ENCODE measurements around the gene ARHGAP15. TPM values are rescaled to one million over a fixed set of nuclear protein-coding genes. Genes with fewer than 3 reads are reported as not detected.

Gene ARHGAP15
- total RNA-seq, 1 experiment from 2014 or later, result not detected

DNA sequence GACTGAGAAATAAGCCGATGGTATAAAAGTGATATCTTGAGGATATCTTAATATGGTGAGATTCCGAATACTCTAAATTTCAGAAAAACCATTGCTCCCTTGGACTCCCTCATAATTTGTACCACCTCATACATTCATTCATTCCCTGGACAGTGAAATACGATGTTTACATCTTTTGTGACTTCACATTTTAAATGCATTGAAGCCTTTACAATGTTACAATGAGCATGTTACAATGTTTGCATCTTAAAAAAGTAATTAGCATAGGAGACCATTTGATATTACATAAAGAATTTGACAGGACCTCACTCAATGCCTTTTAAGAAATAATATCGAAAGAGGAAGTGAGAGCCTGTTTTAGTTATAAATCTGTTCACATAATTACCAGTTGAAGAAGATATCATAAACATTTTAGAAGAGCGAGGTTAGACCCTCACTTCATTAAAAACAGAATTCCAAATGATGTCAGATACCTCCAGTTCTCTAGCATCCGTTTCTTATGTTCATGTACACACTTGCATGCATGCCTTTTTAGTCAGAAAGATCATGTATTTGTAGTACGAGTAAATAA is 372.0 kb downstream of the ARHGAP15 start:
- Histone ChIP-seq H3K36me3 (ENCODE audit: low read depth) (no peaks in the 10 kb centered on the region), H3K9me2 (ENCODE audit: insufficient read depth) (no peaks in the 10 kb centered on the region), H3K79me2 (ENCODE audit: low read depth) (no peaks in the 10 kb centered on the region), H2AFZ (no peak overlapping the region; the same call in 1 of the 2 replicates), H3K4me2 (no peak overlapping the region), H4K20me1 (ENCODE audit: insufficient read depth) (no peaks in the 10 kb centered on the region), H3K9me3 (ENCODE audit: insufficient read depth, low read depth) (no peaks in the 10 kb centered on the region), H3K4me1 (replicated peaks; ENCODE audit: insufficient read depth) (no peaks in the 10 kb centered on the region), H3F3A (ENCODE audit: insufficient read depth, low read depth) (no peaks in the 10 kb centered on the region), H3K4me3 (no peak overlapping the region), H3K27ac (no peak overlapping the region), H3K27me3 (ENCODE audit: insufficient read depth, low read depth) (no peaks in the 10 kb centered on the region)
- intact Hi-C loops (cut with micrococcal nuclease; ENCODE audit: unreplicated experiment), result no loop called here
- CTCF ChIA-PET, result no interaction called here
- POLR2A ChIA-PET (ENCODE audit: unreplicated experiment), result no interaction called here
- no TSS peak for BruUV-seq (replicated peaks)
- TF ChIP-seq, protein P1, sequence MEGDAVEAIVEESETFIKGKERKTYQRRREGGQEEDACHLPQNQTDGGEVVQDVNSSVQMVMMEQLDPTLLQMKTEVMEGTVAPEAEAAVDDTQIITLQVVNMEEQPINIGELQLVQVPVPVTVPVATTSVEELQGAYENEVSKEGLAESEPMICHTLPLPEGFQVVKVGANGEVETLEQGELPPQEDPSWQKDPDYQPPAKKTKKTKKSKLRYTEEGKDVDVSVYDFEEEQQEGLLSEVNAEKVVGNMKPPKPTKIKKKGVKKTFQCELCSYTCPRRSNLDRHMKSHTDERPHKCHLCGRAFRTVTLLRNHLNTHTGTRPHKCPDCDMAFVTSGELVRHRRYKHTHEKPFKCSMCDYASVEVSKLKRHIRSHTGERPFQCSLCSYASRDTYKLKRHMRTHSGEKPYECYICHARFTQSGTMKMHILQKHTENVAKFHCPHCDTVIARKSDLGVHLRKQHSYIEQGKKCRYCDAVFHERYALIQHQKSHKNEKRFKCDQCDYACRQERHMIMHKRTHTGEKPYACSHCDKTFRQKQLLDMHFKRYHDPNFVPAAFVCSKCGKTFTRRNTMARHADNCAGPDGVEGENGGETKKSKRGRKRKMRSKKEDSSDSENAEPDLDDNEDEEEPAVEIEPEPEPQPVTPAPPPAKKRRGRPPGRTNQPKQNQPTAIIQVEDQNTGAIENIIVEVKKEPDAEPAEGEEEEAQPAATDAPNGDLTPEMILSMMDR (conservative IDR thresholded peaks at IDR 0.05), result no peak
- no peak for TF ChIP-seq EZH2 (IDR thresholded peaks at IDR 0.05; ENCODE audit: low read depth)
- no peak for DNase-seq

DNA sequence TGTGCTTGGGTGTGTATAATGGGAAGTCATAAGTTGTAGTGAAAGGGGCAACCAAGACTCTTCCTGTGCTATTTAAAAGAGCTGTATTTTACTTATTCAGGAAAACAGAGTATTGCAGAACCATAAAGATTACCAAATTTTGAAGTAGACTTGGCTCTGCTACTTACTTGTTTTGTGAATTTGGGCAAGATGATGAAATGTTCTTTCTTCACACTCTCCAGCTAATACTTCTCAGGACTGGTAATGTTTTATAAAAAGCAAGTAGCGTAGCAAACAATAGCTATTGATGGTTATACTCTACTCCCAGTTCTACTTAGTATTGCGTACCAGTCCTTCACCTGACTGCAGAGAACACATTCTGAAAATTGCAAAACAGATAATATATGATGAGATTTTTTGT is 374.1 kb downstream of the ARHGAP15 start:
- Histone ChIP-seq H3K27me3 (ENCODE audit: insufficient read depth, low read depth) (no peaks in the 10 kb centered on the region), H3K4me3 (no peak overlapping the region), H3K9me3 (ENCODE audit: insufficient read depth, low read depth) (no peaks in the 10 kb centered on the region), H3K9me2 (ENCODE audit: insufficient read depth) (no peaks in the 10 kb centered on the region), H3K79me2 (ENCODE audit: low read depth) (no peaks in the 10 kb centered on the region), H3K4me1 (replicated peaks; ENCODE audit: insufficient read depth) (no peaks in the 10 kb centered on the region), H4K20me1 (ENCODE audit: insufficient read depth) (no peaks in the 10 kb centered on the region), H3K36me3 (ENCODE audit: low read depth) (no peaks in the 10 kb centered on the region), H3K4me2 (no peak overlapping the region), H2AFZ (no peak overlapping the region), H3F3A (ENCODE audit: insufficient read depth, low read depth) (no peaks in the 10 kb centered on the region), H3K27ac (no peak overlapping the region)
- ChIA-PET POLR2A (ENCODE audit: unreplicated experiment) (no interaction called here), CTCF (no interaction called here)
- TF ChIP-seq, protein P1 (conservative IDR thresholded peaks at IDR 0.05), result no peak
- TF ChIP-seq EZH2 (IDR thresholded peaks at IDR 0.05; ENCODE audit: low read depth), result no peak
- DNase-seq, result no peak
- intact Hi-C loops (cut with micrococcal nuclease; ENCODE audit: unreplicated experiment), result no loop called here
- no TSS peak for BruUV-seq (replicated peaks)

DNA sequence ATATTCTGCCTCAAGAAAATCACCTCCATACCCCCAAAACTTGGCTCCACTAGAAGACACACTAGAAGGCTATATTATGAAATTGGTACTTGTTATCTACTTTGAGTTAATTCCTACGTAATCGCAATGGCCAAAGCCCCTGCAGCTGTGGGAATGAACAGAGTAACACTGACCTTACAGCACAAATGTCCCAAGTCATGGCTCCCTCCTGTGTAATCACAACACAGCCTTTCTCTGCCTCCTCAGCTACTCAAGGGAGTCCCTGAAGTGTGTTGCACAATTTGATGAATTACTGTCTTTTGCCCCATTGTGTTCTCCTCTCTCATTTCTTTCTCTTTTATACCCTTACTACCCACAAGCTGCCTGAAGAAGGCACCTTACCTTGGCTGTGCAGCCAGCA is 375.2 kb downstream of the ARHGAP15 start:
- H3K79me2 ChIP-seq (ENCODE audit: low read depth), result no peaks in the 10 kb centered on the region
- no peak for TF ChIP-seq EZH2 (IDR thresholded peaks at IDR 0.05; ENCODE audit: low read depth)
- TF ChIP-seq, protein P1 (conservative IDR thresholded peaks at IDR 0.05), result no peak
- no peak for DNase-seq
- H3K36me3 ChIP-seq (ENCODE audit: low read depth), result no peaks in the 10 kb centered on the region
- H3K27ac ChIP-seq, result no peak overlapping the region
- no peak overlapping the region for H3K4me2 ChIP-seq
- no peak overlapping the region for H2AFZ ChIP-seq
- intact Hi-C loops (cut with micrococcal nuclease; ENCODE audit: unreplicated experiment), result no loop called here
- no peaks in the 10 kb centered on the region for H3K9me3 ChIP-seq (ENCODE audit: insufficient read depth, low read depth)
- H3K4me1 ChIP-seq (replicated peaks; ENCODE audit: insufficient read depth), result no peaks in the 10 kb centered on the region
- no peak overlapping the region for H3K4me3 ChIP-seq
- H3F3A ChIP-seq (ENCODE audit: insufficient read depth, low read depth), result no peaks in the 10 kb centered on the region
- H3K27me3 ChIP-seq (ENCODE audit: insufficient read depth, low read depth), result no peaks in the 10 kb centered on the region
- H4K20me1 ChIP-seq (ENCODE audit: insufficient read depth), result no peaks in the 10 kb centered on the region
- CTCF ChIA-PET, result no interaction called here
- BruUV-seq (replicated peaks), result no TSS peak
- POLR2A ChIA-PET (ENCODE audit: unreplicated experiment), result no interaction called here
- H3K9me2 ChIP-seq (ENCODE audit: insufficient read depth), result no peaks in the 10 kb centered on the region
